LoVo (cell line): ENCODE measurements around the gene KRTAP9-6.
"Not testable (repeated sequence)": the region's sequence is repeated elsewhere in the genome, so short reads cannot be mapped to it uniquely, and the experiment has no call there.

Experiments used
- DNase-seq: peaks from one replicate; pipeline ENCODE4 v3.0.0-alpha.2; 2016; ENCODE audit warnings: low spot score

Gene KRTAP9-6

GRCh38 chr17:41265078-41265477 lies at the start of gene KRTAP9-6:
TSS of gene KRTAP9-6 (plus strand) at chr17:41265378. CDS start at chr17:41265378, 0 bp downstream.
- no peak for DNase-seq

GRCh38 chr17:41215681-41216080 lies 49.5 kb upstream of the KRTAP9-6 start:
- no peak for DNase-seq

- no peak for DNase-seq
These were observed 41.4 kb upstream of the KRTAP9-6 start for GRCh38 chr17:41223821-41224220.

GRCh38 chr17:41226051-41226450 lies 39.1 kb upstream of the KRTAP9-6 start:
- no peak for DNase-seq

- not testable (repeated sequence) for DNase-seq
These were observed 38.5 kb upstream of the KRTAP9-6 start, which contains the start of gene KRTAP9-2 for GRCh38 chr17:41226598-41227095. TSS of gene KRTAP9-2 (plus strand) at chr17:41226648. CDS start at chr17:41226655, 7 bp downstream.

GRCh38 chr17:41230094-41230493 lies 35.1 kb upstream of the KRTAP9-6 start:
- DNase-seq, result no peak

- DNase-seq, result no peak
These were observed 33.4 kb upstream of the KRTAP9-6 start for GRCh38 chr17:41231731-41232130.

GRCh38 chr17:41232399-41233105 lies 32.6 kb upstream of the KRTAP9-6 start, which contains the start of gene KRTAP9-3:
TSS of gene KRTAP9-3 (plus strand) at chr17:41232449. CDS start at chr17:41232502, 53 bp downstream.
- DNase-seq, result not testable (repeated sequence)

- not testable (repeated sequence) for DNase-seq
These were observed 28.1 kb upstream of the KRTAP9-6 start for GRCh38 chr17:41237116-41237515.

GRCh38 chr17:41237949-41238437 lies 27.2 kb upstream of the KRTAP9-6 start, which contains the start of gene KRTAP9-8:
TSS of gene KRTAP9-8 (plus strand) at chr17:41237999. CDS start at chr17:41238052, 53 bp downstream.
- not testable (repeated sequence) for DNase-seq

GRCh38 chr17:41246995-41247787 lies 18.0 kb upstream of the KRTAP9-6 start:
- not testable (repeated sequence) for DNase-seq

GRCh38 chr17:41249637-41250240 lies 15.4 kb upstream of the KRTAP9-6 start, which contains the start of gene KRTAP9-4:
TSS of gene KRTAP9-4 (plus strand) at chr17:41249687. CDS start at chr17:41249721, 34 bp downstream.
- DNase-seq, result not testable (repeated sequence)

GRCh38 chr17:41251261-41251660 lies 13.9 kb upstream of the KRTAP9-6 start:
- no peak for DNase-seq

- no peak for DNase-seq
These were observed 10.3 kb upstream of the KRTAP9-6 start for GRCh38 chr17:41254861-41255260.

- DNase-seq, result not testable (repeated sequence)
These were observed 9.5 kb upstream of the KRTAP9-6 start, which contains the start of gene KRTAP9-9 for GRCh38 chr17:41255381-41256290. TSS of gene KRTAP9-9 (plus strand) at chr17:41255384.

GRCh38 chr17:41256291-41256685 lies 8.9 kb upstream of the KRTAP9-6 start:
- DNase-seq, result no peak

- no peak for DNase-seq
These were observed 6.8 kb upstream of the KRTAP9-6 start for GRCh38 chr17:41258406-41258805.

GRCh38 chr17:41263212-41263611 lies 2.0 kb upstream of the KRTAP9-6 start:
- no peak for DNase-seq

GRCh38 chr17:41264599-41264998 lies 579 bp upstream of the KRTAP9-6 start:
- DNase-seq, result no peak

GRCh38 chr17:41267711-41268110 lies 2.5 kb downstream of the KRTAP9-6 start:
- DNase-seq, result no peak

GRCh38 chr17:41271323-41271722 lies 6.1 kb downstream of the KRTAP9-6 start:
- DNase-seq, result not testable (repeated sequence)
